GM21825 (cell line): ENCODE results near the gene DBR1.
"Not testable (repeated sequence)": the region's sequence is repeated elsewhere in the genome, so short reads cannot be mapped to it uniquely, and the experiment has no call there.

Source experiments
- ATAC-seq: cut with Tn5 transposase; IDR thresholded peaks from one replicate; pipeline ENCODE4 v1.9.1; 2021; ENCODE audit warnings: mild to moderate bottlenecking, moderate library complexity; ENCODE audit not compliant: unreplicated experiment

The DBR1 gene

DNA sequence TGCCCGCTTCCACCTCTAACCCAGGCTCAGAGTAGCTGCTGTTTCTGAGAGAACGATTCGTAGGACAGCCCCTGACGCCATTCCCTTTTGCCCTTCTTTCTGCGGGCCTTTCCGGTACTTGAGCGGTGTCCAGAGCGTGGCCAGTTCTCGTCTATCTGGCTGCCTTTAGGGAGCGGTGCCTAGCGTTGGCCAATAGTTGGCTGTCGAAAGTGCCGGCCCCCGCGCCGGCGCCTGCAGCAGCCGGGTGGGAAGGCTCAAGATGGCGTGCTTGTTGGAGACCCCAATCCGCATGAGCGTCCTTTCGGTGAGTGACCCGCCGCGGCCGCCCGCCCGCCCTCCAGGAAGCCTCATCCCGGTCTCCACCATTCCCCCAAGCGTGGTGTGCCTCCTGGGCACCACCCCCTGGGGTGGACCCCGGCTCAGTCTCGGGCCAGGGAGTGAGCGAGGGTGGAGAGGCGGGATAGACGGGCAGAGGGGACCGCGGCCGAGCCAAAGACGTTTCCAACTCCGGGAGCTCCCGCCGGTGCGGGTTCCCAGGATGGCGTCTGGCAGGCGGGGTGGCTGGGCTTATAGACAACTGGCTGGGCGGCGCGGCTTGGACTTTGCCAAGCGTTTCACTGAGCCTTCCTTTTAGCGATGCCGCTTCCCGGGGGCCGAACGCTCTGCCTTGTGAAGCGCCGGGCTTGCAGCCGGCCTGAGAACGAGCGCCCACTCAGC, 12.7 kb upstream of the DBR1 start, which contains the start of gene ARMC8:
ARMC8 (plus strand) TSS at position 6 of the 717 bp plus-strand sequence; CDS start at position 260, 254 bp downstream.
- peak; percentile 61 for ATAC-seq

DNA sequence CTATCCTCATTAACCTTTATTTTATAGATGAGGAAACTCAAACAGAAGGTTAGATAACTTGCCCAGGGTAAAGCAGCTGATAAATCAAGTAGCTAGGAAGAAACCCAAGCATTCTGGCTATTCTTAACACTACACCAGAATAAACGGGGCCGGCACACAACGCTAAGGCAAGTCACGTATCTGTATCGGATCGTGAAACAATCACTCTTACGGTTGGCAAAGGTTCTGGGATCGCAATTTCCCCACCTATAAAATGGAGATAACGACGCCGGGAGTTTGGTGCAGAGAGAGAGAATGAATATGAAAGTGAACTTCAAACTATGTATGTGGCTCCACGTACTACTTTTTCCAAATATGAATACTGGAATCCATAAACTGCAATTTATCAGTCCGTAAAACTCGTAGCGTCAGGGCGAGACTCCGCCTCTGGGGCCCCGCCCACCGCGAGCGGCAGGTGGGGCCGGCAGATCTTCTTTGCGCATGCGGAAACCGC, 12.1 kb upstream of the DBR1 start:
- ATAC-seq, result peak; percentile 92

DNA sequence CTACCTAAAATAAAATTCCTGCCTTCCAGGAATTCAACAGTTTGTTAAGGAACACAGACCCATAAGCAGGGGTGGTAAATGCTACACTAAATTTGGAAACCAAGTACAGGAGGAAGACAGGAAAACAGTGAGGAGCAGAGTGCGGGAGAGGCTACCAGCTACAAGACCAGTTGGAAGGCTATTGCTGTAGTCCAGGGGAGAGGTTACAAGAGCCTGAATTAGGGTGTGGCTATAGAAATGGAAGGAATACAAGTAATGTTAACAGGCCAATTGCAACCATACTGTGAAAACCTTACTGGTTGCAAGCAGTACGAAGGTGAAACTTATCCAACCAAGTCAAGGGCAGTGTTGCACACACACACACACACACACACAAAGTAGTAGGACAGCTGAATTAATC, 11.5 kb upstream of the DBR1 start:
- ATAC-seq, result no peak

DNA sequence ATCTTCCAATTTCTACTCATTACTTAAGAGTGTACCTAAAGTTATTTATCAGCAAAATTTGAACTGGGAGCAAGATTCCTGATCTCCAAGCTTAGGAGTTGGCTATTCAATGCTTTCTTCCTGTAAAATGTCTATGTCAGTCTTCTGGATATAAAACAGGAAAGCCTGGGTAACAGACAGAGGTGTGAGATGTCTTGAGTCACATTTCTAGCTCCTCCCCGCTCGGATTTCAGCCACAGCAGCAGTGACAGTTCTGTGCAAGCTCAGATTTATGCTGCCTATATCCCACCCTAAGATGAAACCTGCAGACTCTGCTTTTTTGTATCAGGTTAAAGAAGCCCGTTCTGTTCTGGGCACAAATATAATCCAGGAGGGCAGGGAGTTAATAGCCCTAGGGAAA, 10.3 kb upstream of the DBR1 start:
- no peak for ATAC-seq

DNA sequence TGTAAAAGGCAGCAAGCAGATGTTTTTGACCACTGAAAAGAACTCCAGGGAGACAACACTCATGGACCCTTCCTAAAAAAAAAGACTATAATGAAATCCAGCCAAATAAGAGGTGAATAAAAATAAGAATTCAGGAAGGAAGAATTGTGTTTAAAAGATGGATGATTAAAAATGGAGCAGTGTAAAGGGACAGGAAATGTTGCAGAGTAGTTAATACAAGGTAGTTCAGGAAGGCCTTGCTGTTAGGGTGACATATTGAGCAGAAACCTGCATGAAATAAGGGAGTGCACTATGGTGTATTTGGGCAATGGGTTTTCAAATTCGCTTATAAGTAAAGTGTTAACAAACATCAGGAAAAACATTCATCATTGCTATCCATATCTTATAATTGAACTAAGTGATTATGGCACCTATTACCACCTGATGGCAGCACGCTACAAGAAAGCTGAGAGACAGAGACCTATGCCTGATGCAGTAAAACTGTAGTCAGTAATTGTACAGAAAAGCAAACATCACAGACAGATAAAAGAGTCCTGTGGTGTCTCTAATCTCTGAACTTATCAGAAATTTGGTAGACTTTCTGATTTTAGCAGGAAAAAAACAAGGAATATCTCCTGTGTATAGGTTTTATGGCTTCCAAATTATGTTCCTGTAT, 5.8 kb upstream of the DBR1 start:
- ATAC-seq, result peak; percentile 75

DNA sequence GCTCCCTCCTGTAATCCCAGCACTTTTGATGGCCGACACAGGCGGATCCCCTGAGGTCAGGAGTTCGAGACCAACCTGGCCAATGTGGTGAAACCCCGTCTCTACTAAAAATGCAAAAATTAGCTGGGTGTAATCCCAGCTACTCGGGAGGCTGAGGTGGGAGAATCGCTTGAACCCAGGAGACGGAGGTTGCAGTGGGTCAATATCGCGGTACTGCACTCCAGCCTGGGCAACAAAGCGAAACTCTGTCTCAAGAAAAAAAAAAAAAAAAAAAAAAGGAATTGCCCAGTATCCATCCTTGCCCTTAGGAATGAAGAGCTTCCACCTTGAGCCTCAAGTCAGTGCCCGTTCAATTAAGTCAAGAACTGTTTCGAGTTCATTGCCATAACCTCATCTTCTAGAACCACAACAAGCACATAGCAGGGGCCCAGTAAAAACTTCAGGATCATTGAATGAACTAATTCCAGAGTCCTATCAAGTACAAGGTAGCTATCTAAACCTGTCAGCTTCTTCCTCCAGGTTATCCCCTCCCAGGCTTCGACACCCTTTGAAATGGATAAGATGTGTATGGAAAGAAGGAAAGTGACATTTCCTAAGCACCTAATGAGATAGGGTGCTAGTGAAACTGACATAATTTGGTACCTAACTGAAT, 826 bp downstream of the DBR1 start:
- no peak for ATAC-seq

DNA sequence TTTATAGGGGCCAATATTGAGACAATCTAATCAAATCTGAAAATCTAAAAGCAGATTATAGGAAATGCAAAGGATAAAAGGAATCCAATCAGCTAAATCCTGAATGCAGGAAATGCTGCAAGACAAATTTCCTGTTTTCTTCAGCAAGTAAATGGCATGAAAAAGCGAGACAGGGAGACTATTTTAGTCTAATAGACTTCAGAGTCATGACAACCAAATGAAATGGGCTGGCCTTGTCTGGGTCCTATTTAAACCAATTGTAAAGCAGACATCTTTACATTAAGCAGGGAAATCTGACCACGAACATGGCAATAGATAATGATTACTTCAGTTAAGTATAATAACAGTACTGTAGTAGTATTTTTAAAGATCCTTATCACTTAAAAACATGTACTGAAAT, 2.1 kb downstream of the DBR1 start:
- no peak for ATAC-seq

DNA sequence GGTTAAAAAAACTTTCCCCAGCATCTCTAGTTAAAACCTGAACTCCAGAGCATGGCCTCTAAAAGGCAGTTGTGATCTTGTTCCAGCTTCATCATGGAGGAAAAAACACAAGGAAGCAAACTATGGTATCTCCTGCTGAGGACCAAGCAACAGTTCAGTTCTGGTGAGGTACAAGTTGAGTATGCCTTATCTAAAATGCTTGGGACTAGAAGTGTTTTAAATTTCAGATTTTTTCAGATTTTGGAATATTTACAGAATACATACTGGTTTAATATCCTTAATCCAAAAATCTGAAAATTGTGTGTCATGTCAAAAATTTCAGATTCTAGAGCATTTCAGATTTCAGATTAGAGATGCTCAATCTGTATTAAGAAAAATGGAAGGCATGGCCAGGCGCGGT, 9.7 kb downstream of the DBR1 start:
- no peak for ATAC-seq

DNA sequence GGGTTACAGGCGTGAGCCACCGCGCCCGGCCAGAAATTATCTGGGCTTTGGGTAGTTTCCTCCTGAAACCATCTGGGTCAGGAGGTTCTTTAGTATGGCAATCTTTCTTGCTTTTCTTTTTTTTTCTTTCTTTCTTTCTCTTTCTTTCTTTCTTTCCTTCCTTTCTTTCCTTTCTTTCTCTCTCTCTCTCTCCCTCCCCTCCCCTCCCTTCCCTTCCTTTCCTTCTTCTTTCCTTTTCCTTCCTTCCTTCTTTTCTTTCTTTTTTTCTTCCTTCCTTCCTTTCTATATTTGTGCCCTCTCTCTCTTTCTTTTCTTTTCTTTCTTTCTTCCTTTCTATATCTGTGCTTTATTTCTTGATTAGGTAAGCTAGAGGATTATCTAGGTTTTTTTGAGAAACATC, 17.0 kb downstream of the DBR1 start:
- no peak for ATAC-seq

DNA sequence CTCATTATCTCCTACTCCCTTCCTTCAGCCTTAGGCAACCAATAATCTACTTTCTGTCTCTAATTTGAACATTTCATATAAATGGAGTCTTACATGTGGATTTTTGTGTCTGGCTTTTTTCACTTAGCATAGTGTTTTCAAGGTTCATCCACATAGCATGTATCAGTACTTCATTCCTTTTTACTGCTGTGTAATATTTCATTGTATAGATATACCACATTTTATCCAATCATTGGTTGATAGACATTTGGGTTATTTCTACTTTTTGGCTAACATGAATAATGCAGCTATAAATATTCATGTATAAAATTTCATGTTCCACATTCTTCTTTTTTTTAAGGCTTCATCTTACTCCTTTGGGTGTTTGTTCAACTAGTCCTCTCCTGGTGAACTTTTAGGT, 20.2 kb downstream of the DBR1 start:
- no peak for ATAC-seq

DNA sequence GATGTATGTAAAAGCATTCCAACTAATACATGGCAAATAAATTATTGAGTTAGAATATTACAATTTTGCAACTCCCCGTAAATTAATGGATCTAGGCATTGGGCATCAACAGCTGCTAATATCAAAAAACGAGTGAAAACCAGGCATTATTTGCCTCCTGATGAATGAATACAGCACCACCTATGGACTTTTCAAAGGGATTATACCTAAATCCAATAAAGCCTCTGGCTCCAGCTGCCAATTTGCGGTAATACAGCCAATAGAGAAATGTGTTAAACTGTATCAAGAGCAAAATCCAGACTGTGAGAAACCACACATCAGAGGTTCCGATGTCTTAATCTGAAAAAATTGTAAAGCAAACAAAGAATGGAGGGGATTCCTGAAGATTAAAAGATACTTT, 26.2 kb downstream of the DBR1 start:
- ATAC-seq, result no peak

DNA sequence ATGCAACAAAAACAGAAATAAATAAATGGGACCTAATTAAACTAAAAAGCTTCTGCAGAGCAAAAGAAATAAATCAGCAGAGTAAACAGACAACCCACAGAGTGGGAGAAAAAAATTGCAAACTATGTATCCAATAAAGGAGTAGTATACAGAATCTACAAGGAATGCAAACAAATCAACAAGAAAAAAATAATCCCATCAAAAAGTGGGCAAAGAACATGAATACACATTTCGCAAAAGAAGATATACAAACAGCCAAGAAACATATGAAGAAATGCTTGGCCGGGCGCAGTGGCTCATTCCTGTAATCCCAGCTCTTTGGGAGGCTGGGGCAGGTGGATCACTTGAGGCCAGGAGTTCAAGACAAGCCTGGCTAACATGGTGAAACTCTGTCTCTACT, 32.5 kb downstream of the DBR1 start:
- not testable (repeated sequence) for ATAC-seq

DNA sequence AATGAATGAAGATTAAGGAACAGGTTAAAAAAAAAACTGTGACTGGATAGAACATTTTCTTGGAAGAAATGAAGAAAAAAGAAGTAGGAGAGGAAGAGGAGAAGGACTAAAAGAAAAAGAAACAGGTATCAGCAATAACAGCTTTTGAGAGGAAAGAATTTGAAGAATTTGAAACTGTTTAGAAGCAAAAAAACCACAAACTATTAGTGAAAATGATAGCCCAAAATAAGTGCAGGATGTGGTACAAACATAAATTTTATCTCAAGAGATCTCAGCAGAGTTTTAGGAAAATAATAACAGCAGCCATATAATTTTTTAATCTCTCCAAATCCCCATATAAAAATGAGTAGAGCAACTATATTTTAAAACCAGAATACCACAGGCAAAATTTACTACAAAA, 33.8 kb downstream of the DBR1 start:
- no peak for ATAC-seq

DNA sequence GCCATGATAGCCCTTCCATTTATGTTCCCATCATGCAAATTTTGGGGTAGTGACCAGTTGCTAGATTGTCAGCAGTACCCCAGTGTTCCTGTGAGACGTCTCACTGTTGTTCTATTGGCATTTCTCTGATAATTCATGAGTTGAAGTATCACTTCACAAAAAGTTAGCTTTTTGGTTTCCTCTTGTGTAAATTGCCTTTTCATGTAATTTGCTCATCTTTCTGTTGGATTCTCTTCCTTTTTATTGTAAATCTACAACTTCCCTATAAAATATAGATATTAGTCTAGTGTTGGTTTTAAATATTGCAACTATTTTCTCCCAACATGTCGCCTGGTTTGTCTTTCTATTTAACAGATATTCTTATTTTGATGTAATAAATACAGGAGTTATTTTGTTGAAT, 35.0 kb downstream of the DBR1 start:
- ATAC-seq, result no peak

DNA sequence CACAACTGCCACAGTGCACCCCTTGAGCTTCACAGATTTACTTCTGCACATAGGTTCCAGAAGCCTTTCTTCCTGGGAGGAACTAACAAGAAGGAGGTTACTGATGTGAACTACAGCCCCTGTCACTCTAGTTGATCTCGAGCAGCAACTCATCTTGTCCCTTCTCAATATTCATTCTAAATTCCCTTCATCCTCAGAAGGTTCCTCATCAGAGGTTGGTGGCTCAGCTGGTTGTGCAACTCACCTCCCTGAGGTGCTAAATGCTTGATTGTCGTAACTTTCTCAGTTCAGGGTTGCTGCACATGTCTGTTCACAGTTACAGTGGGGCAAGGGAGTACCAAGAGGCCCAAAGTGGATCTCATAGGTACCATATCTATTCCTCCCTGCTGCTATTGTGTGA, 36.9 kb downstream of the DBR1 start:
- ATAC-seq, result no peak

DNA sequence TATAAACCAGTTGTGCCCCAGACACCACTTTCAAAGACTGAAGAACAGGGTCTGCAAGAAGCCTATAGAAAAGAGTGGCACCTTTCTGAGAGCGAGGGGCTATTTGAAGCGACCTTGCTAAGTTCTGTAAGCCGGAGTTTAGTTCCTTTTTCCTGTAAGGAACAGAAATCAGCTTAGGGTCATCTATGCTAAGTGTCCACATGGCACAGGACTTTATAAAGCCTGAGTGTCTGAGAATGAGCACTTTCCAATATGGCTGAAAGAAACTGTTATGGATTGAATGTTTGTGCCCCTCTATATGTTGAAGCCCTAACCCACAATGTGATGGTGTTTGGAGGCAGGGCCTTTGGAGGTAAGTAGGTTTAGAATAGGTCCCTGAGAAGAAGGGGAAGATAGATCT, 38.5 kb downstream of the DBR1 start:
- no peak for ATAC-seq

DNA sequence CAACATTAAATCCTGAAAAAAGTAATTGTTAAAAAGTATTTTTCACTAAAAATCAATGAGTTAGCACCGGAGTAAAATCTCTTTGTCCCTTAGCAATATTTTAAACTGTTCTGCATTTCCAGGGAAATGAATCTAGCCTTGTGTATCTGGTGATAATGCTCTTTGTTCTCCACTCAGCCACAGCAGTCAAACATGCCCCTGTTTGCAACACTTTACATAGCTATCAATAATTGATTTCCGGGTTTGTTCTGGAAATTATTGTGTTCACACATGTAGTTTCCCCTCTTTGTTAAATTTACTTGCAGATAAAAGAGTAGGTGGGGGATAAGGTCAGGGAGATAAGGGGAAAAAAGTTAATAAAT, 38.9 kb downstream of the DBR1 start:
- no peak for ATAC-seq

DNA sequence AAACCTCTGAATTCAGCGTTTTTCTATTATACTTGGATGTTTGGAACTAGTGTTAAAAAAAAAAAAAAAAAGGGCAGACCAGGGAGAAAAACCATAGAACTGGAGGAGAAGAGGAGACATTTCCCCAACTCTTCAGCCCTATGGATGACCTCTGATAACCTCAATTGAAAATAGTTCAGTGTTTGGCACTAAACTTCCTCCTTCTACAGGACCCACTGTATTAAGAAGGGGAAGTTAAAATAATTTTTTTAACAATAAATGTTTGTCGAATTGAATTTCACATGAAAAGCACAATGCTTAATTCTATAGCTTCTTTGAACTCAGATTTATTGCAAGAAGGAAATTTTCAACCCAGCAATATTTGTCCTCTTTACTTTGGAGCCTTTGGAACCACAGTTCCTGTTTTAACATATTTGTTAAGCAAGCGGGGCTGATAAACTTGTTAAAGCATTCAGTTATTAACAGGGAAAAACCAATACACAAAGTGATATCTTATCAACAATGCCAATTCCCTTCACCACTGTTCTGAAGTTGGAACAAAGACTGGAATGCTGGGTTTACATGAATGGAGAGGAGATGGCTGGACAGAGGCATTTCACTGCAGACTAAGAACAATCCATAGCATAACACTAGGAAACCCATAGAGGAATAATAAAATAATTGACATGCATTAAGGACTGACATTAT, 39.4 kb downstream of the DBR1 start:
- no peak for ATAC-seq

DNA sequence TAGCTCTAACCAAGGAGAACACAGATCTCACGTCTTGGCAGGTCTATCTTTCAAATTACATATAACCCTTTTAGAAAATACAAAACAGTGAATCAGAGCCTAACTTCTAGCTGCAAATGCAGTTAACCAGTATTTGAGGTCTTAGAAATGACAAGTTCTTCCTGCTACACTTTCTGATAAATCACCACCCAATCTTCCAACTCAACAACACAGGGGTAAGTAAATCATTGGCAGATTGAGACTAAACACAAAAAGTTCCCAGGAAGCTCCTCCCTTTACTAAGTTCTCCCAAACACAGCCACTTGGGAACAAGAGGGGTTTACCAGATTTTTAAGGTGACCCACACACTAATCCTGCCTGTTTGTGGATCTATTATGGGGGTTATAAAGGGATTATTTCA, 42.5 kb downstream of the DBR1 start, which contains the start of gene A4GNT:
A4GNT (minus strand) TSS at position 152 of the 400 bp plus-strand sequence. CDS start 1,134 bp downstream, outside the sequence.
- ATAC-seq, result no peak

DNA sequence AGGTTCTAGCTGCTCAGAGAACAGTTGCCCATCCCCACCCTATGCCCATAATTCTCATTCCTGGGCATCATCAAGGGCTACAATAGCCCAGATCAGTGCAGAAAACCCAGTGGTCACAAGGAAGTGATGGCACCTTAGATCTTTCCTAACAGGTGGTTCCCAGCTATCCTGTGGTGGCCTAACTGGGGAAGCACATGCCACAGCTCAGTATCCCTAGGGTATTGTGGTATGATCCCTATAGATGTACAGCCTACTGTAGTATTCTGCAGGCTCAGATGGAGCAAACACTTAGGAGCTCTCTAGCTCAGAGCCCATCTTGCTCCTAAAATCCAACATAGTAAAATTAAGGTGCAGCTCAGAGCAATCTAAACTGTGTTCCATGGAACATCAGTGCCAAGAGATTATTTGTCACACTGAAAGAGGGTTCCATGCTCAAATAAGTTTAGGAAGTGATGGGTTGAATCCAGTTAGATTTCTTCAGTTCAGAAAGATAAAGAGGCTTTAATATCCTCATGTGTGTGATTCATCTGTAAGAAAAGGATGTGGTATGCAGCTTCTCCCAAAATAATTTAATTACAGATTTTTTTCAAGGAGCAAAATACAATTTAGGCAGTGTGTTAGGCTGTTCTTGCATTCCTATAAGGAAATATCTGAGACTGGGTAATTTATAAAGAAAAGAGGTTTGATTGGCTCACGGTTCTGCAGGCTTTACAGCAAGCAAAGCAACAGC, 46.9 kb downstream of the DBR1 start:
- ATAC-seq, result no peak
